HEK293 (cell line): ENCODE data around the gene RNF151.
A peak's percentile ranks its signal among the peaks of the same experiment; 100 is the strongest.

Source experiments
- HOXC10 ChIP-seq: sonication (generic); formaldehyde crosslinking; IDR thresholded peaks from 2 replicates; pipeline ENCODE4 v1.8.1; 2023; ENCODE audit warnings: mild to moderate bottlenecking, missing genetic modification reagents
- KLF8 ChIP-seq: fragments of 450-650 bp; formaldehyde crosslinking; IDR thresholded peaks from 2 replicates; pipeline ENCODE4 v1.5.1; 2016; ENCODE audit warnings: missing biosample characterization, missing genetic modification characterization
- YY2 ChIP-seq: fragments of 450-650 bp; formaldehyde crosslinking; IDR thresholded peaks from 2 replicates; pipeline ENCODE4 v1.5.1; 2016; ENCODE audit warnings: missing biosample characterization, missing genetic modification characterization
- ZBTB17 ChIP-seq: fragments of 450-650 bp; formaldehyde crosslinking; IDR thresholded peaks from 2 replicates; pipeline ENCODE4 v1.5.1; 2016; ENCODE audit warnings: missing biosample characterization, missing genetic modification characterization
- ZNF138 ChIP-seq: fragments of 450-650 bp; formaldehyde crosslinking; IDR thresholded peaks from 2 replicates; pipeline ENCODE4 v1.5.1; 2016; ENCODE audit warnings: missing biosample characterization, missing genetic modification characterization, borderline replicate concordance
- ZNF2 ChIP-seq: fragments of 450-650 bp; formaldehyde crosslinking; IDR thresholded peaks from 2 replicates; pipeline ENCODE4 v1.5.1; 2016; ENCODE audit warnings: missing biosample characterization, missing genetic modification characterization
- ZNF211 ChIP-seq: fragments of 450-650 bp; formaldehyde crosslinking; IDR thresholded peaks from 2 replicates; pipeline ENCODE4 v1.5.1; 2016; ENCODE audit warnings: low read depth, missing biosample characterization, missing genetic modification characterization
- ZNF221 ChIP-seq: fragments of 450-650 bp; formaldehyde crosslinking; IDR thresholded peaks from 2 replicates; pipeline ENCODE4 v1.5.1; 2017; ENCODE audit warnings: missing biosample characterization, missing genetic modification characterization, borderline replicate concordance
- ZNF350 ChIP-seq: fragments of 450-650 bp; formaldehyde crosslinking; IDR thresholded peaks from 2 replicates; pipeline ENCODE4 v1.5.0; 2017; ENCODE audit warnings: missing biosample characterization, mild to moderate bottlenecking, missing genetic modification characterization
- ZNF394 ChIP-seq: fragments of 450-650 bp; formaldehyde crosslinking; IDR thresholded peaks from 2 replicates; pipeline ENCODE4 v1.5.1; 2016; ENCODE audit warnings: missing biosample characterization, missing genetic modification characterization, mild to moderate bottlenecking, moderate library complexity, borderline replicate concordance
- ZNF473 ChIP-seq: fragments of 450-650 bp; formaldehyde crosslinking; IDR thresholded peaks from 2 replicates; pipeline ENCODE4 v1.5.1; 2017; ENCODE audit warnings: missing biosample characterization, missing genetic modification characterization
- ZNF48 ChIP-seq: fragments of 450-650 bp; formaldehyde crosslinking; IDR thresholded peaks from 2 replicates; pipeline ENCODE4 v1.5.1; 2016; ENCODE audit warnings: missing biosample characterization, missing genetic modification characterization
- ZNF544 ChIP-seq: fragments of 450-650 bp; formaldehyde crosslinking; IDR thresholded peaks from 2 replicates; pipeline ENCODE4 v1.5.0; 2017; ENCODE audit warnings: missing biosample characterization, missing genetic modification characterization
- ZNF560 ChIP-seq: fragments of 450-650 bp; formaldehyde crosslinking; IDR thresholded peaks from 2 replicates; pipeline ENCODE4 v1.5.1; 2017; ENCODE audit warnings: missing biosample characterization, missing genetic modification characterization, borderline replicate concordance
- ZNF660 ChIP-seq: fragments of 450-650 bp; IDR thresholded peaks from 2 replicates; pipeline ENCODE4 v1.5.1; 2018; ENCODE audit warnings: missing biosample characterization, mild to moderate bottlenecking, missing genetic modification characterization
- ZNF785 ChIP-seq: fragments of 450-650 bp; formaldehyde crosslinking; IDR thresholded peaks from 2 replicates; pipeline ENCODE4 v1.5.1; 2016; ENCODE audit warnings: missing biosample characterization, missing genetic modification characterization
- ZNF791 ChIP-seq: fragments of 450-650 bp; formaldehyde crosslinking; IDR thresholded peaks from 2 replicates; pipeline ENCODE4 v1.5.1; 2016; ENCODE audit warnings: missing biosample characterization, missing genetic modification characterization
- ZNF843 ChIP-seq: fragments of 450-650 bp; formaldehyde crosslinking; IDR thresholded peaks from 2 replicates; pipeline ENCODE4 v1.5.1; 2016; ENCODE audit warnings: missing biosample characterization, missing genetic modification characterization
- TF ChIP-seq, protein P1 (sequence below): fragments of 450-650 bp; formaldehyde crosslinking; IDR thresholded peaks from 2 replicates; pipeline ENCODE4 v1.5.1; 2016; ENCODE audit warnings: missing biosample characterization, missing genetic modification characterization
- TF ChIP-seq, protein P2 (sequence below): fragments of 450-650 bp; formaldehyde crosslinking; IDR thresholded peaks from 2 replicates; pipeline ENCODE4 v1.5.1; 2016; ENCODE audit warnings: missing biosample characterization, missing genetic modification characterization
- TF ChIP-seq, protein P3 (sequence below): IDR thresholded peaks from 2 replicates; pipeline ENCODE4 v1.6.1; 2011; ENCODE audit warnings: mild to moderate bottlenecking, low read depth, low read length, borderline replicate concordance
- TF ChIP-seq, protein P4 (sequence below): fragments of 450-650 bp; formaldehyde crosslinking; IDR thresholded peaks from 2 replicates; pipeline ENCODE4 v1.5.1; 2016; ENCODE audit warnings: missing biosample characterization, missing genetic modification characterization, low read depth
- TF ChIP-seq, protein P5 (sequence below): fragments of 450-650 bp; formaldehyde crosslinking; IDR thresholded peaks from 2 replicates; pipeline ENCODE4 v1.5.1; 2016; ENCODE audit warnings: missing biosample characterization, missing genetic modification characterization
- TF ChIP-seq, protein P6 (sequence below): fragments of 450-650 bp; formaldehyde crosslinking; IDR thresholded peaks from 2 replicates; pipeline ENCODE4 v1.5.1; 2016; ENCODE audit warnings: missing biosample characterization, missing genetic modification characterization, borderline replicate concordance
- TF ChIP-seq, protein P7 (sequence below): fragments of 450-650 bp; formaldehyde crosslinking; IDR thresholded peaks from 2 replicates; pipeline ENCODE4 v1.5.1; 2016; ENCODE audit warnings: missing biosample characterization, missing genetic modification characterization
- TF ChIP-seq, protein P8 (sequence below): fragments of 450-650 bp; formaldehyde crosslinking; IDR thresholded peaks from 2 replicates; pipeline ENCODE4 v1.5.1; 2017; ENCODE audit warnings: missing biosample characterization, missing genetic modification characterization

The RNF151 gene

DNA sequence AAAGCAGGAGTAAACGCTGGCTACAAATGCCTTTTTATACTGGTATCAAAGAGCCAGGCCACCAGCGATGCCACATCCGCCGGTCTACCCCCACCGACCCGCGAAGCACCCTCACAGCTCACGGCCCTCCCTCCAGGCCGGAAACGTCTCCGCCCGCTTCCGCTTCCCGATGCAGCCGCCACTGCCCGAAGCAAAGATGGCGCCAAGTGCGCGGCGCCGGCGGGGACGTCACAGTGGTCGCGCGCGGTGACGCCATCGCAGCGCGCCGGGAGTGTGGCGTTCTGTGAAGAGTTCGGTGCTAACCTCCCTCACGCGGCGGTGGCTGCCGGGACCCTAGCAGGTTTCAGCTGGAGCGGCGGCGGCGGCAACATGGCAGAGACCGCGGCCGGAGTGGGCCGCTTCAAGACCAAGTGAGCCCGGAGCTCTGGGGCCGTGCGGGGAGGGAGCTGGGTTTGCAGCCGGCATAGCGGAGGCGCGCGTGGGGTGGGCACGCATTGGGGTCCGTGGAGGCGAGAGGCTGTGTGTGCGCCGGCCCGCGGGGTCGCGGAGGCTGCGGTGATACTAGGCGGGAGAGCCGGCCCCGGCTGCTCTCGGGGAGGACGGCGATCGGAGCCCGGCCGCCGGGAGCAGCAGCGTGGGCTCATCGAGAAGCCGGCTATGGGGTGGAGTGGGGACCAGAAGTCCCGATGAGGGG lies 5.3 kb downstream of the RNF151 start, which contains the start of gene TBL3 (continued):
- TF ChIP-seq ZNF2 (tag by site-specific recombination), result peak; percentile 96
- TF ChIP-seq ZNF791 (tag by site-specific recombination), result no peak
- TF ChIP-seq, protein P1, sequence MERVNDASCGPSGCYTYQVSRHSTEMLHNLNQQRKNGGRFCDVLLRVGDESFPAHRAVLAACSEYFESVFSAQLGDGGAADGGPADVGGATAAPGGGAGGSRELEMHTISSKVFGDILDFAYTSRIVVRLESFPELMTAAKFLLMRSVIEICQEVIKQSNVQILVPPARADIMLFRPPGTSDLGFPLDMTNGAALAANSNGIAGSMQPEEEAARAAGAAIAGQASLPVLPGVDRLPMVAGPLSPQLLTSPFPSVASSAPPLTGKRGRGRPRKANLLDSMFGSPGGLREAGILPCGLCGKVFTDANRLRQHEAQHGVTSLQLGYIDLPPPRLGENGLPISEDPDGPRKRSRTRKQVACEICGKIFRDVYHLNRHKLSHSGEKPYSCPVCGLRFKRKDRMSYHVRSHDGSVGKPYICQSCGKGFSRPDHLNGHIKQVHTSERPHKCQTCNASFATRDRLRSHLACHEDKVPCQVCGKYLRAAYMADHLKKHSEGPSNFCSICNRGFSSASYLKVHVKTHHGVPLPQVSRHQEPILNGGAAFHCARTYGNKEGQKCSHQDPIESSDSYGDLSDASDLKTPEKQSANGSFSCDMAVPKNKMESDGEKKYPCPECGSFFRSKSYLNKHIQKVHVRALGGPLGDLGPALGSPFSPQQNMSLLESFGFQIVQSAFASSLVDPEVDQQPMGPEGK (tag by site-specific recombination), result peak; percentile 95
- no peak for TF ChIP-seq ZNF560
- 0 out of 2 replicates have a peak, but pooled peaks have one; percentile 72 for TF ChIP-seq HOXC10
- TF ChIP-seq ZNF473, result no peak
- TF ChIP-seq ZNF48 (tag by site-specific recombination), result no peak
- TF ChIP-seq ZNF350 (tag by site-specific recombination), result no peak
- TF ChIP-seq, protein P2, sequence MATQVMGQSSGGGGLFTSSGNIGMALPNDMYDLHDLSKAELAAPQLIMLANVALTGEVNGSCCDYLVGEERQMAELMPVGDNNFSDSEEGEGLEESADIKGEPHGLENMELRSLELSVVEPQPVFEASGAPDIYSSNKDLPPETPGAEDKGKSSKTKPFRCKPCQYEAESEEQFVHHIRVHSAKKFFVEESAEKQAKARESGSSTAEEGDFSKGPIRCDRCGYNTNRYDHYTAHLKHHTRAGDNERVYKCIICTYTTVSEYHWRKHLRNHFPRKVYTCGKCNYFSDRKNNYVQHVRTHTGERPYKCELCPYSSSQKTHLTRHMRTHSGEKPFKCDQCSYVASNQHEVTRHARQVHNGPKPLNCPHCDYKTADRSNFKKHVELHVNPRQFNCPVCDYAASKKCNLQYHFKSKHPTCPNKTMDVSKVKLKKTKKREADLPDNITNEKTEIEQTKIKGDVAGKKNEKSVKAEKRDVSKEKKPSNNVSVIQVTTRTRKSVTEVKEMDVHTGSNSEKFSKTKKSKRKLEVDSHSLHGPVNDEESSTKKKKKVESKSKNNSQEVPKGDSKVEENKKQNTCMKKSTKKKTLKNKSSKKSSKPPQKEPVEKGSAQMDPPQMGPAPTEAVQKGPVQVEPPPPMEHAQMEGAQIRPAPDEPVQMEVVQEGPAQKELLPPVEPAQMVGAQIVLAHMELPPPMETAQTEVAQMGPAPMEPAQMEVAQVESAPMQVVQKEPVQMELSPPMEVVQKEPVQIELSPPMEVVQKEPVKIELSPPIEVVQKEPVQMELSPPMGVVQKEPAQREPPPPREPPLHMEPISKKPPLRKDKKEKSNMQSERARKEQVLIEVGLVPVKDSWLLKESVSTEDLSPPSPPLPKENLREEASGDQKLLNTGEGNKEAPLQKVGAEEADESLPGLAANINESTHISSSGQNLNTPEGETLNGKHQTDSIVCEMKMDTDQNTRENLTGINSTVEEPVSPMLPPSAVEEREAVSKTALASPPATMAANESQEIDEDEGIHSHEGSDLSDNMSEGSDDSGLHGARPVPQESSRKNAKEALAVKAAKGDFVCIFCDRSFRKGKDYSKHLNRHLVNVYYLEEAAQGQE, result 0 out of 2 replicates have a peak, but pooled peaks have one; percentile 34
- peak; percentile 98 for TF ChIP-seq ZBTB17 (tag by site-specific recombination)
- TF ChIP-seq, protein P3, sequence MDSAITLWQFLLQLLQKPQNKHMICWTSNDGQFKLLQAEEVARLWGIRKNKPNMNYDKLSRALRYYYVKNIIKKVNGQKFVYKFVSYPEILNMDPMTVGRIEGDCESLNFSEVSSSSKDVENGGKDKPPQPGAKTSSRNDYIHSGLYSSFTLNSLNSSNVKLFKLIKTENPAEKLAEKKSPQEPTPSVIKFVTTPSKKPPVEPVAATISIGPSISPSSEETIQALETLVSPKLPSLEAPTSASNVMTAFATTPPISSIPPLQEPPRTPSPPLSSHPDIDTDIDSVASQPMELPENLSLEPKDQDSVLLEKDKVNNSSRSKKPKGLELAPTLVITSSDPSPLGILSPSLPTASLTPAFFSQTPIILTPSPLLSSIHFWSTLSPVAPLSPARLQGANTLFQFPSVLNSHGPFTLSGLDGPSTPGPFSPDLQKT, result peak; percentile 44; the same call in 1 of the 2 replicates
- TF ChIP-seq, protein P4, sequence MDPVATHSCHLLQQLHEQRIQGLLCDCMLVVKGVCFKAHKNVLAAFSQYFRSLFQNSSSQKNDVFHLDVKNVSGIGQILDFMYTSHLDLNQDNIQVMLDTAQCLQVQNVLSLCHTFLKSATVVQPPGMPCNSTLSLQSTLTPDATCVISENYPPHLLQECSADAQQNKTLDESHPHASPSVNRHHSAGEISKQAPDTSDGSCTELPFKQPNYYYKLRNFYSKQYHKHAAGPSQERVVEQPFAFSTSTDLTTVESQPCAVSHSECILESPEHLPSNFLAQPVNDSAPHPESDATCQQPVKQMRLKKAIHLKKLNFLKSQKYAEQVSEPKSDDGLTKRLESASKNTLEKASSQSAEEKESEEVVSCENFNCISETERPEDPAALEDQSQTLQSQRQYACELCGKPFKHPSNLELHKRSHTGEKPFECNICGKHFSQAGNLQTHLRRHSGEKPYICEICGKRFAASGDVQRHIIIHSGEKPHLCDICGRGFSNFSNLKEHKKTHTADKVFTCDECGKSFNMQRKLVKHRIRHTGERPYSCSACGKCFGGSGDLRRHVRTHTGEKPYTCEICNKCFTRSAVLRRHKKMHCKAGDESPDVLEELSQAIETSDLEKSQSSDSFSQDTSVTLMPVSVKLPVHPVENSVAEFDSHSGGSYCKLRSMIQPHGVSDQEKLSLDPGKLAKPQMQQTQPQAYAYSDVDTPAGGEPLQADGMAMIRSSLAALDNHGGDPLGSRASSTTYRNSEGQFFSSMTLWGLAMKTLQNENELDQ (tag by site-specific recombination), result no peak
- TF ChIP-seq ZNF843, result peak; percentile 81; the same call in 1 of the 2 replicates
- TF ChIP-seq ZNF211 (tag by site-specific recombination), result no peak
- TF ChIP-seq, protein P5, sequence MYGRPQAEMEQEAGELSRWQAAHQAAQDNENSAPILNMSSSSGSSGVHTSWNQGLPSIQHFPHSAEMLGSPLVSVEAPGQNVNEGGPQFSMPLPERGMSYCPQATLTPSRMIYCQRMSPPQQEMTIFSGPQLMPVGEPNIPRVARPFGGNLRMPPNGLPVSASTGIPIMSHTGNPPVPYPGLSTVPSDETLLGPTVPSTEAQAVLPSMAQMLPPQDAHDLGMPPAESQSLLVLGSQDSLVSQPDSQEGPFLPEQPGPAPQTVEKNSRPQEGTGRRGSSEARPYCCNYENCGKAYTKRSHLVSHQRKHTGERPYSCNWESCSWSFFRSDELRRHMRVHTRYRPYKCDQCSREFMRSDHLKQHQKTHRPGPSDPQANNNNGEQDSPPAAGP (tag by site-specific recombination), result peak; percentile 98
- TF ChIP-seq, protein P6, sequence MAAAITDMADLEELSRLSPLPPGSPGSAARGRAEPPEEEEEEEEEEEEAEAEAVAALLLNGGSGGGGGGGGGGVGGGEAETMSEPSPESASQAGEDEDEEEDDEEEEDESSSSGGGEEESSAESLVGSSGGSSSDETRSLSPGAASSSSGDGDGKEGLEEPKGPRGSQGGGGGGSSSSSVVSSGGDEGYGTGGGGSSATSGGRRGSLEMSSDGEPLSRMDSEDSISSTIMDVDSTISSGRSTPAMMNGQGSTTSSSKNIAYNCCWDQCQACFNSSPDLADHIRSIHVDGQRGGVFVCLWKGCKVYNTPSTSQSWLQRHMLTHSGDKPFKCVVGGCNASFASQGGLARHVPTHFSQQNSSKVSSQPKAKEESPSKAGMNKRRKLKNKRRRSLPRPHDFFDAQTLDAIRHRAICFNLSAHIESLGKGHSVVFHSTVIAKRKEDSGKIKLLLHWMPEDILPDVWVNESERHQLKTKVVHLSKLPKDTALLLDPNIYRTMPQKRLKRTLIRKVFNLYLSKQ (tag by site-specific recombination), result 0 out of 2 replicates have a peak, but pooled peaks have one; percentile 2
- TF ChIP-seq, protein P7, sequence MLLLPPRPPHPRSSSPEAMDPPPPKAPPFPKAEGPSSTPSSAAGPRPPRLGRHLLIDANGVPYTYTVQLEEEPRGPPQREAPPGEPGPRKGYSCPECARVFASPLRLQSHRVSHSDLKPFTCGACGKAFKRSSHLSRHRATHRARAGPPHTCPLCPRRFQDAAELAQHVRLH, result peak; percentile 88
- TF ChIP-seq, protein P8, sequence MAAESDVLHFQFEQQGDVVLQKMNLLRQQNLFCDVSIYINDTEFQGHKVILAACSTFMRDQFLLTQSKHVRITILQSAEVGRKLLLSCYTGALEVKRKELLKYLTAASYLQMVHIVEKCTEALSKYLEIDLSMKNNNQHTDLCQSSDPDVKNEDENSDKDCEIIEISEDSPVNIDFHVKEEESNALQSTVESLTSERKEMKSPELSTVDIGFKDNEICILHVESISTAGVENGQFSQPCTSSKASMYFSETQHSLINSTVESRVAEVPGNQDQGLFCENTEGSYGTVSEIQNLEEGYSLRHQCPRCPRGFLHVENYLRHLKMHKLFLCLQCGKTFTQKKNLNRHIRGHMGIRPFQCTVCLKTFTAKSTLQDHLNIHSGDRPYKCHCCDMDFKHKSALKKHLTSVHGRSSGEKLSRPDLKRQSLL, result no peak
- TF ChIP-seq ZNF394 (tag by site-specific recombination), result peak; percentile 75; the same call in 1 of the 2 replicates
- TF ChIP-seq ZNF785 (tag by site-specific recombination), result peak; percentile 29; the same call in 1 of the 2 replicates
- TF ChIP-seq ZNF544 (tag by site-specific recombination), result no peak
- TF ChIP-seq ZNF221, result no peak
- TF ChIP-seq KLF8 (tag by site-specific recombination), result peak; percentile 98
- TF ChIP-seq ZNF138, result no peak
- peak; percentile 88 for TF ChIP-seq ZNF660 (tag by site-specific recombination)
- peak; percentile 98 for TF ChIP-seq YY2
